NCI-H748 (cell line): ENCODE results near the gene DNAJB14.
"Not testable (repeated sequence)": the region's sequence is repeated elsewhere in the genome, so short reads cannot be mapped to it uniquely, and the experiment has no call there.

Source experiments
- DNase-seq: peaks from one replicate; lab custom pipeline; 2025; ENCODE audit not compliant: unreplicated experiment; lab: John Stamatoyannopoulos, UW

DNAJB14 gene

GRCh38 chr4:99946356-99947189 is at the start of gene DNAJB14:
Gene DNAJB14, minus strand, starts transcription at chr4:99946618. Its CDS starts 47 bp downstream, at chr4:99946571.
- DNase-seq: peak; percentile 66

DNA sequence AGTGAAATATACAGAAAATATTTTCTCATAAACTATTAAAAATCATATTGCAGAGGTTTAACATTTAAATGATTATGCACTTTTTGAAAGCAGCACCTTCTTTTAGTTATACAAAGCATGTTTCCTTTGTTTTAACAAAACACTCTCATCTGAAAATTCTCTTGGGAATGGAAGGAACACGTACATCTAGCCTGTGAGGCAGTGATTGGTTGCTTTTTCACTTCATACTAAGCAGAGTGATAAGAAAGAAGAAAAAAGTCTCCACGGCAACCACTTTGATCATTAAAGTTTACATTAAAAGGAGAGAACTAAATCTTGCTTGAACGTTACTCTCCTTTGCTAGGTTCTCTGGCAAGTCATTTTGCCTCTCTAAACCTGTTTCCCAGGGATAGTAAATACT is 45.3 kb upstream of the DNAJB14 start:
- DNase-seq: no peak

DNA sequence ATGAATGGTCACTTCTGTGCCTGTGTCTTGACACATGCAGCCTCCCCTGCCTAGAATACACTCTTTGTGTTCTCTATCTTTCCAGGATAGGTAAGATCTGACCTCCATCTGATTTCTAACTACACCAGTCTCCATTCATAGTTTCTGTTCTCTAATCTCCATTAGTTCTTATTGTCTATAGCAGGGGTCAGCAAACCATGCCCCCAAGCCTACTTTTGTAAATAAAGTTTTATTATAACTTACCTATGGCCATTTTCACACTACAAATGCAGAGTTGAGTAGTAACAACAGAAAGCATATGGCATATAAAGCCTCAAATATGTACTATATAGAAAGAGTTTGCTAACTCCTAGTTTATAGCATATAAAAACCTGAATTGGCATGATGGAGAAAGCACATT is 41.3 kb upstream of the DNAJB14 start:
- no peak for DNase-seq

DNA sequence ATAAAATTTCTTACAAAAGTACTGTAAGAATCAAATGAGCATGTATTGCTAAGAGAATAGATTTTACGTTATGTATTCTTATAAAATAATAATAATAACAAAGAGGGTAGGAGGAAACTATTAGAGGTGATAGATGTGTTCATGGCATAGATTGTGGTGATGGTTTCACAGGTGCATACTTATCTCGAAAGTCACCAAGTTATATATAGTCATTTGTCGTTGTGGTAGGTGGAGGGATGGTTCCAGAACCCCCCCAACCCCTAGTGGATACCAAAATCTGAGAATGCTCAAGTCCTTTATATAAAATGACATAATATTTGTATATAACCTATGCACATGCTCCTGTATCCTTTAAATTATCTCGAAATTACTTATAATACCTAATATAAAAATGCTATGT is 40.4 kb upstream of the DNAJB14 start:
- no peak for DNase-seq

- no peak for DNase-seq
Observed at GRCh38 chr4:99983289-99983943, 37.0 kb upstream of the DNAJB14 start.

DNA sequence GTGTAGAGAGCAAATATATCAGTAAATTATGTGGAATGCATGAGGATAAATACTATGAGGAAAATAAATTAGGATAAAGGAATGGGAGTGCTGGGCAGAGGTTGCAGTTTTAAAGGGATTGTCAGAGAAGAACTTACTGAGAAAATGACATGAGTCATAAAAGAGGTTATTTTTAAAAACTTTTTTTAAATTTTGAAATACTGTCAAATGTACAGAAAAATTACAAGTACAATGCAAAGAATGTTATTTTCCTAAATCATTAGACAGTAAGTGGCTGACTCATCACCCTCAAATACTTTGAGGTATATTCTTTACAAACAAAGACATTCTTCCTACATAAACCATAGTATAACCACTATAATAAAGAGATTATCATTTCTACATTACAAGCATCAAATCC is 33.5 kb upstream of the DNAJB14 start:
- DNase-seq: no peak

GRCh38 chr4:99971453-99972111 is 25.2 kb upstream of the DNAJB14 start:
- no peak for DNase-seq

- no peak for DNase-seq
Observed at GRCh38 chr4:99968330-99968729, 21.9 kb upstream of the DNAJB14 start.

- DNase-seq: no peak
Observed at GRCh38 chr4:99966692-99967091, 20.3 kb upstream of the DNAJB14 start.

GRCh38 chr4:99965674-99966350 is 19.4 kb upstream of the DNAJB14 start:
- DNase-seq: no peak

DNA sequence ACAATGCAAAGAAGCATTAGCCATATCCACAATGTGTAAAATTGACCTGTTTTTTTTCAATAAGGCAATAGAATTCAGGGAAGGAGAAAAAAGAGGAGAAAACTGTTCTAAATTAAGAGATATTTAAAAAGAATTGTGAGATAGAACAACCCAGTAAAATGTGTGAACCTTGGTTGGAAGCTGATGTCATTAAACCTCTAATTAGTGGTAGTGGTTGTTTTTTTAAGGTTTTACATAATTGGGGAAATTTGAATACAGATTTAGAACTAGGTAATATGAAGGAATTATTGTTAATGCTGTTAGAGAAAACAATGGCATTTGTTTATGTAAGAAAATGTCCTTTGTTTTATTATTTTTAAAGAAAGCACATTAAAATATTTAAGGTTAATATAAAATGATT is 18.8 kb upstream of the DNAJB14 start:
- no peak for DNase-seq

DNA sequence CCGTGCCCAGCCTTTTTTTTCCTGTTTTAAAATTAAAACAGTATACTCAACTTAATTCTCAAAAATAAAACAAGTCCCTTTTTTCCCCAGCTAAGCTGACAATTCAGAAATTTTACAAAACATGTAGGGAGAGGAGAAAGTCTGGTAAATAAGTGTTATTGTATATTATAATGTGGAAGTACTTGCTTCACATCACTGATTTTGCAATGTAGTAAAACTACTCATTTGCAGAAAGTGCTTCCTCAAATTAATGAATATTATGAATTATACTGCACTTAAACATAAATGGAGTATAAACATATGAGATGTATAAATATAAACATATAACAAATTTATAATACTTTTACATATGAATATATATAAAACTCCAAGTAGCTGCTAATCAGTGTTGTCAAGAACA is 15.3 kb upstream of the DNAJB14 start:
- no peak for DNase-seq

- no peak for DNase-seq
Observed at GRCh38 chr4:99960648-99961047, 14.2 kb upstream of the DNAJB14 start.

DNA sequence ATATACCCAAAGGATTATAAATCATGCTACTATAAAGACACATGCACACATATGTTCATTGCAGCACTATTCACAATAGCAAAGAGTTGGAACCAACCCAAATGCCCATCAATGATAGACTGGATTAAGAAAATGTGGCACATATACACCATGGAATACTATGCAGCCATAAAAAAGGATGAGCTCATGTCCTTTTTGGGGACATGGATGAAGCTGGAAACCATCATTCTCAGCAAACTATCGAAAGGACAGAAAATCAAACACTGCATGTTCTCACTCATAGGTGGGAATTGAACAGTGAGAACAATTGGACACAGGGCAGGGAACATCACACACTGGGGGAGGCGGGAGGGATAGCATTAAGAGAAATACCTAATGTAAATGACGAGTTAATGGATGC is 11.8 kb upstream of the DNAJB14 start:
- not testable (repeated sequence) for DNase-seq

- no peak for DNase-seq
Observed at GRCh38 chr4:99950913-99951254, 4.5 kb upstream of the DNAJB14 start.

- peak; percentile 98 for DNase-seq
Observed at GRCh38 chr4:99949999-99950912, 3.8 kb upstream of the DNAJB14 start, which contains the start of gene H2AZ1. Gene H2AZ1, minus strand, starts transcription at chr4:99950275. Its CDS starts 105 bp downstream, at chr4:99950170.

DNA sequence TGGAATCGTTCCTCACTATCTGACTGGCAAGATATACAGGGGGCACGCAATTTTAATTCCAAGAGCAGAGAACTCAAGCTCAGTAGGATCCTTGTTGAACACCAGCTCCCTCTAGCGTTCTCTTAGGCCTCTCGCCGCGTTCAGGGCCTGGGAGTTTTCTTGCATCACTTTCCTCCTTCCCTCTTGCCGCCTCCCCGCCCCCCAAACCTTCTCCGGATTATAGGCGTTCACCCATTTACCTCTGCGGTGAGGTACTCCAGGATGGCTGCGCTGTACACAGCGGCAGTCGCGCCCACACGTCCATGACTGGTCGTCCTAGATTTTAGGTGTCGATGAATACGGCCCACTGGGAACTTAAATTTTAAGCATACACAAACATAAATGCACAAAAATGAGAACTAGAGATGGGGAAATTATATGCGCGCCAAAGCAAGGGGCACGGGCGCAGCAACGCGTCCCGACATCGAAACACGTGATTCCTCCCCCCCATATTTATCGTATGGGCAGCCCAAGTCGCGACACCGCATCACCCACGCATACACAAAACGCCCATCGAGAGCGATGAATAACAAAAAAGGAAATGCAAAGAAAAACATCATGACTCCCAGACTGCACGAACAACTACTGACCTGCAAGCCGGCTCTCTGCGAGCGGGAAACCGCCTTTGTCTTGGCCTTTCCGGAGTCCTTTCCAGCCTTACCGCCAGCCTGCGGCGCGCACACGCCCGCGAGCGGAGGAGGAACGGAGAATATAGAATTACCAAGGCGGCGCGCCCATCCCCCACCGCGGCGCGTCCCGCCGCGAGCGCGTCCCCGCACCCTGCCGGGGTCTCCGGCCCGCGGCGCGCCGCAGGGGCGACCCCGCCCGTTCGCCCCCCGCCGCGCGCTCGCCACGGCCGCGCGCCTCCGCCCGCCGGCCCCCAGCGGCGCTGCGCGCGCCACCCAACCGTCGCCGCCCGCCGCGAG is 2.9 kb upstream of the DNAJB14 start:
- DNase-seq: peak; percentile 93

DNA sequence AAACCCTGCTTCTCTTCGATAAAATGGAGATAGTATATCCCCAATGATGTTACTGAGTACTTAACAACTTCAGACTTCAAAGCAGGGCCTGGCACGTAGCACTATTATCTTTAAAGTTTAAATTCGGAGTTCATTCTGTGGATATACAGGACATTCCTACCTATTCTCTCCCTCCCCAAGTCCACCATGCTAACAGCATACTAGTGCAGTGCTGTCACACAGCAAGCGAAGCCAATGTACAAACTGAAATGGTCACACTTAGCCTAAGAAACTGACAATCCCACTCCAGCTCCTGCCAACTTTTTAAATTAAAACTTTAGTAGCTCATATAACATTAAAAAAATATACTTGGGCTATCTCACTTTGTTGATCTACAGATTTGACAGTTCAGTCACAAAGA is 1.2 kb upstream of the DNAJB14 start:
- DNase-seq: no peak

GRCh38 chr4:99947190-99947578 is 766 bp upstream of the DNAJB14 start:
- DNase-seq: no peak
